ENCODE data around the gene HTR6. TPM values are rescaled to one million over a fixed set of nuclear protein-coding genes. Genes with fewer than 3 reads are reported as not detected.

HTR6 gene
- total RNA-seq, 1 donor from 2014 or later, result not detected

GRCh38 chr1:19655718-19656080 is 9.0 kb upstream of the HTR6 start:
- intact Hi-C loops (cut with micrococcal nuclease), result loop anchor here (10.0 kb wide), 1 partner anchor 341 kb away; the partner anchor contains the start of genes AKR7A2 and SLC66A1

- intact Hi-C loops (cut with micrococcal nuclease), result loop anchor here (10.0 kb wide), 1 partner anchor 341 kb away; the partner anchor contains the start of genes AKR7A2 and SLC66A1
Observed at GRCh38 chr1:19656134-19656779, 8.4 kb upstream of the HTR6 start.

- intact Hi-C loops (cut with micrococcal nuclease), result loop anchor here (10.0 kb wide), 1 partner anchor 342 kb away; the partner anchor contains the start of genes AKR7A2 and SLC66A1
Observed at GRCh38 chr1:19656780-19657466, 7.8 kb upstream of the HTR6 start.

- intact Hi-C loops (cut with micrococcal nuclease), result loop anchor here (10.0 kb wide), 1 partner anchor 343 kb away; the partner anchor contains the start of genes AKR7A2 and SLC66A1
Observed at GRCh38 chr1:19657511-19657910, 7.2 kb upstream of the HTR6 start.

- intact Hi-C loops (cut with micrococcal nuclease), result loop anchor here (10.0 kb wide), 1 partner anchor 343 kb away; the partner anchor contains the start of genes AKR7A2 and SLC66A1
Observed at GRCh38 chr1:19658186-19658585, 6.5 kb upstream of the HTR6 start.

- intact Hi-C loops (cut with micrococcal nuclease), result loop anchor here (1.0 kb wide), 3 partner anchors 43 to 221 kb away; partner anchors contain the start of gene OTUD3
Observed at GRCh38 chr1:19661721-19662228, 2.9 kb upstream of the HTR6 start.

GRCh38 chr1:19662313-19662712 is 2.4 kb upstream of the HTR6 start:
- intact Hi-C loops (cut with micrococcal nuclease), result no loop called here

GRCh38 chr1:19665186-19665495 is 466 bp downstream of the HTR6 start:
- intact Hi-C loops (cut with micrococcal nuclease), result no loop called here

- intact Hi-C loops (cut with micrococcal nuclease), result no loop called here
Observed at GRCh38 chr1:19665496-19666465, 1.1 kb downstream of the HTR6 start.

- intact Hi-C loops (cut with micrococcal nuclease), result no loop called here
Observed at GRCh38 chr1:19668888-19669287, 4.2 kb downstream of the HTR6 start.

GRCh38 chr1:19670787-19671186 is 6.1 kb downstream of the HTR6 start:
- intact Hi-C loops (cut with micrococcal nuclease), result no loop called here

GRCh38 chr1:19672237-19672636 is 7.6 kb downstream of the HTR6 start:
- intact Hi-C loops (cut with micrococcal nuclease), result no loop called here

- intact Hi-C loops (cut with micrococcal nuclease), result no loop called here
Observed at GRCh38 chr1:19675797-19676196, 11.1 kb downstream of the HTR6 start.

GRCh38 chr1:19676438-19676922 is 11.8 kb downstream of the HTR6 start:
- intact Hi-C loops (cut with micrococcal nuclease), result no loop called here

- intact Hi-C loops (cut with micrococcal nuclease), result no loop called here
Observed at GRCh38 chr1:19678493-19678892, 13.8 kb downstream of the HTR6 start.

GRCh38 chr1:19678931-19679453 is 14.3 kb downstream of the HTR6 start:
- intact Hi-C loops (cut with micrococcal nuclease), result no loop called here

GRCh38 chr1:19679691-19680090 is 15.0 kb downstream of the HTR6 start:
- intact Hi-C loops (cut with micrococcal nuclease), result no loop called here

- intact Hi-C loops (cut with micrococcal nuclease), result no loop called here
Observed at GRCh38 chr1:19680644-19681043, 16.0 kb downstream of the HTR6 start.

GRCh38 chr1:19682257-19682656 is 17.6 kb downstream of the HTR6 start:
- intact Hi-C loops (cut with micrococcal nuclease), result no loop called here

- intact Hi-C loops (cut with micrococcal nuclease), result no loop called here
Observed at GRCh38 chr1:19682901-19683300, 18.2 kb downstream of the HTR6 start.

GRCh38 chr1:19683351-19683750 is 18.7 kb downstream of the HTR6 start:
- intact Hi-C loops (cut with micrococcal nuclease), result no loop called here

Measured in T-helper 1 cell treated with Interleukin-12 subunit alpha and Interleukin-12 subunit beta and Interleukin-4 antibody, amounts not matched to agents 30 ng/mL and 1 ng/mL, for 36 hours (primary cell).